GM21723 (cell line): Measurements from ENCODE around the gene GBP6.
"Not testable (repeated sequence)": the region's sequence is repeated elsewhere in the genome, so short reads cannot be mapped to it uniquely, and the experiment has no call there.

Source experiments
- ATAC-seq: cut with Tn5 transposase; IDR thresholded peaks from one replicate; pipeline ENCODE4 v1.9.1; 2021; ENCODE audit warnings: mild to moderate bottlenecking, moderate library complexity; ENCODE audit not compliant: unreplicated experiment

Gene GBP6

DNA sequence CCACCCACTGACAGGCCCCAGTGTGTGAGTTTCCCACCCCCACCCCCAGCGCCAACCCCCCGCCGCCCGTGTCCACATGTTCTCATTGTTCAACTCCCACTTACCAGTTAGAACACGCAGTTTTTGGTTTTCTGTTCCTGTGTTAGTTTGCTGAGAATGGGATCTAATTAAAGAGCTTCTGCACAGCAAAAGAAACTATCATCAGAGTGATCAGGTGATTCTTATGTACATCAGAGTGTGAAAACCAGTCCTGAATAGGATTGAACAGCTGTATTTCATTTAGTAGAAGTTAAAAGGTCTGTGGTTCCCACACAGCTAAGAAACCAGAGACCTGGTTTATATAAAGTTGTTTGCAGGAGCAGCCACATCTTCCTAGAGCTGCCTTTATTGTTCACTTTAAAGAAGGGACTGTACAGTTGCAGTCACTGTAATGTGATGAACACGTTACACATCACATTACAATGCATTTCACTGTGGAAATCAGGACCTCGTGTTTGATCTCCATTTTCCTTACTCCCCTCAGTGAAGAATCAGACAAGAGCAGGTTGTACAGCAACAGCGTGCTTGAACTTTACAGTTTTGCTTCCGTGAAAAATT, 1.2 kb downstream of the GBP6 start:
- ATAC-seq: no peak

DNA sequence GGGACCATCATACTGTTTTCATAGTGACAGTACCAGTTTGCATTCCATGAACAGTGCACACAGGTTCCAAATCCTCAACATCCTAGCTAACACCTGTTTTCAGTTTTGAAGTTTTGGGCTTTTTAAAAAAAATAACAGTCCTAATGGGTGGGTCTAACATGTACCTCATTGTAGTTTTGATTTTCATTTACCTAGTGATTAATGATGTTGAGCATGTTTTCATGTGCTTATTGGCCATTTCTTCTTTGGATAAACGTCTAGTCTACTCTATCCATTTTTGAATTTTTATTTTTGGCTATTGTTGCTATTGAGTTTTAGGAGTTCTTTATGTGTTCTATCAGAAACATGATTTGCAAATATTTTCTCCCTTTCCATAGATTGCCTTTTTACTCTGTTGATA, 3.4 kb downstream of the GBP6 start:
- ATAC-seq: no peak

DNA sequence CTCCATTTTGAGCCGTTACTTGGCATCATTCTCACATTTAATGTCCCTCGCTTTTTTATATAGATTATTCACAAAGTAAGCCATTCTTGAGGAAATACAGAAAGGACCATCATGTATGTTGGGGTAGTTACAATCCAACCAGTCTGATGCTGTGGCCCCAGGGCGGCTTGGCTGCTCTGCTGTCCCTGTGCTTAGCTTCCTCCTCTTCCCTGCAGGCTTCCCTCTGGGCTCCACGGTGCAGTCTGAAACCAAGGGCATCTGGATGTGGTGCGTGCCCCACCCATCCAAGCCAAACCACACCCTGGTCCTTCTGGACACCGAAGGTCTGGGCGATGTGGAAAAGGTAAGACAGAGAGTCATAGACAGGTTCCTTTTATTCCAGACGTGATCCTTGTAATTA, 5.5 kb downstream of the GBP6 start:
- ATAC-seq: no peak

DNA sequence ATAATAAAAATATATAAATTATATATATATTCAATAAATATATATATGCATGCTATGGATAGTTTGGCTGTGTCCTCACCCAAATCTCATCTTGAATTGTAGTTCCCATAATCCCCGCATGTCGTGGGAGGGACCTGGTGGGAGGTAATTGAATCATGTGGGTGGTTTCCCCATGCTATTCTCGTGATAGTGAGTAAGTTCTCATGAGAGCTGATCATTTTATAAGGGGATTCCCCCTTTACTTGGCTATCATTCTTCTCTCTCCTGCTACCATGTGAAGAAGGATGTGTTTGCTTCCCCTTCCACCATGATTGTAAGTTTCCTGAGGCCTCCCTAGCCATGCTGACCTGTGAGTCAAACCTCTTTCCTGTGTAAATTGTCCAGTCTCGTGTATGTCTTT, 10.0 kb downstream of the GBP6 start:
- not testable (repeated sequence) for ATAC-seq

DNA sequence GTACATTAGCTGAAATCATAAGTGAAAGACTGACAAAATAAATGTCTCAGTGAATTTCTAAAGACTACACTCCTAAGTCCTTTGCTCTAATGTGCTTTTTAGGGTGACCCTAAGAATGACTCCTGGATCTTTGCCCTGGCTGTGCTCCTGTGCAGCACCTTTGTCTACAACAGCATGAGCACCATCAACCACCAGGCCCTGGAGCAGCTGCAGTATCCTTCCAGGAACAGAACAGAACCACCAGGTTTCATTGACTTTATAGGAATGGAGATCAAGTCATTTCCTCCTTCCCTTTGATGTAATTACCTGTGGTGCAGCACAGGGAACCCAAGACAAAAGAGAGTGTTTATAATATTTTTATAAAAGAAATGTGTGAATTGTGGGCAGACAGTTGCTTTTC, 14.1 kb downstream of the GBP6 start:
- ATAC-seq: no peak

DNA sequence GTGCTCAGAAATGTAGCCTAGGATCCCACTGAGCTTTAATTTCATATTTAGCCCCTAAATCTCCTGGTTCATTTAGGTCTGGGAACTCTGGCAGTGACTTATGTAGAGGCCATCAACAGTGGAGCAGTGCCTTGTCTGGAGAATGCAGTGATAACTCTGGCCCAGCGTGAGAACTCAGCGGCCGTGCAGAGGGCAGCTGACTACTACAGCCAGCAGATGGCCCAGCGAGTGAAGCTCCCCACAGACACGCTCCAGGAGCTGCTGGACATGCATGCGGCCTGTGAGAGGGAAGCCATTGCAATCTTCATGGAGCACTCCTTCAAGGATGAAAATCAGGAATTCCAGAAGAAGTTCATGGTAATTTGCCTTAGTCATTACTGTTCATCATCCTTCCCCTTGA, 17.8 kb downstream of the GBP6 start:
- ATAC-seq: no peak

DNA sequence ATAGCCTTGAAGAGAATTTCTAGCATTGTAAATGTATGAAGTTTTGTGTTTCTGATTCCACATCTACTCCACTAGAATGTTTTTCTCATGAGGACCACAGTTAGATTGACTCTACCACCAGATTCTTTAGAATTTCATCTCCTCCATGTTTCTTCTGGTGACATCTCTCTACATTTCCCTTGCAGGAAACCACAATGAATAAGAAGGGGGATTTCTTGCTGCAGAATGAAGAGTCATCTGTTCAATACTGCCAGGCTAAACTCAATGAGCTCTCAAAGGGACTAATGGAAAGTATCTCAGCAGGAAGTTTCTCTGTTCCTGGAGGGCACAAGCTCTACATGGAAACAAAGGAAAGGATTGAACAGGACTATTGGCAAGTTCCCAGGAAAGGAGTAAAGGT, 18.6 kb downstream of the GBP6 start:
- no peak for ATAC-seq

DNA sequence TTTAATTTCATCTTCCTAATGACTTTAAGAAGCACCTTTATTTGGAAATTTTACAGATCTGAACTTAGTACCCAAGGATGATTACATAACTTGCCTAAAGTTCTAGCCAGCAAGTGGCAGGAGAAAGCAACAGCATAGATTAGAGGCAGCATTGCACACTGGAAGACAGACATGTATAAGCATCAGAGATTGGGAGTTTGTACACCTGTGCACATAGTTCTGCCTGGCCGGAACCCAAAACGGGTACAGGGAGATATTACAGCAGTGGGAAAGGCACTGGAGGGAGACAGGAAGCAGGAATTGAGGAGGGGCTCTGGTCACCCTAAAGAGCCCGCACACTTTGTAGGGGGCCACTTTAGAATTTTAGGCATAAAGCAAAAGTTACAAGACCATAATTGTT, 19.3 kb downstream of the GBP6 start:
- no peak for ATAC-seq

DNA sequence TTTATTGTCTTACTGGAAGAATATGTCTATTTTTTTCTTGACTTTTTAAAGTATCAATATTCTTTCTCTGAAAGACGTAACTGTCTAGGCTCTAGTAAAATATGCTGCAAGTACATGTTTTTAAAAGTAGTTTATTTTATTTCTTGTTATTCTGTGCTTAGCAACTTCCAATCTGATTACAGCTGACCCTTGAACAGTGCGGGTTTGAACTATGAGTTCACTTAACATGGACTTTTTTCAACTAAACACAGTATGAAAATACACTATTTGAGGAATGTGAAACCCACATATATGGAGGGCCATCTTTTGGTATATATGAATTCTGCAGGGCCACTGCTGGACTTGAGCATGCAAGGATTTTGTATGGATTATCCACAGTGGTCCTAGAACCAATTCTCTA, 26.8 kb downstream of the GBP6 start:
- no peak for ATAC-seq

DNA sequence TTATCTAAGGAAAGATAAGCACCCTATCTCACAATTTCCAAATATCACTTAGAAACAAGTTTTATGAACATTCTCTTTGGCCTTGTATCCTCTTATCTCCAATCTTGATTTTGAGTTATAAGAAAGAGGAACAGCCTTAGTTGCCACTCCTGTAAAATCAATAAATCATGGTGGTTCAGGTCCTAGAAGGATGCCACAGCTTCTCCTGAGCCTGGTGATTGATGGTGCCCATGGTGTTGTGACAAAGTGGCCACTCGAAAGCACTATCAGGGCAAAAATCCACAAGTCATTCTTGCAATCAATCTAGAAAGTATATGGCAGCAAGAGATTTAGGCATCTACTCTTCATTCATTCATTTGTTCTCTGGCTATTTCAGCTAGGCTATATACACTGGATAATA, 27.8 kb downstream of the GBP6 start:
- no peak for ATAC-seq

DNA sequence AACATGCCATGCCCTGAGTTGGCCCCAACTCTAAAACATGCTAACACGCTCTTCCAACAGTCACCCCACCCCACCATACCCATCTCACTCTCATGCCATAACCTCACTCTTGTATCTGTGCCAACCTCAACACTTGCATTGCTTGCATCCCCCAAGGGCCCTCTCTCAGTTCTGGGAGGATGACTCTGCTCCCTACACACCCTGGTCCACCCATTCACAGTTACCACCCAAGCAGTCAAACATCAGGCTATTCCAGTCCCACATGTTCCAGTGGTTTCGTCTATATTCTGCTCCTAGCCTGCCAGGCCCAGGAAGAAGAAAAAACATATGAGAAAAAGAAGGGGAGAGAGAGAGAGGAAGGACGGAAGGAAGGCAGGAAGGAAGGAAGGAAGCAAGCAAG, 31.0 kb downstream of the GBP6 start:
- ATAC-seq: no peak

DNA sequence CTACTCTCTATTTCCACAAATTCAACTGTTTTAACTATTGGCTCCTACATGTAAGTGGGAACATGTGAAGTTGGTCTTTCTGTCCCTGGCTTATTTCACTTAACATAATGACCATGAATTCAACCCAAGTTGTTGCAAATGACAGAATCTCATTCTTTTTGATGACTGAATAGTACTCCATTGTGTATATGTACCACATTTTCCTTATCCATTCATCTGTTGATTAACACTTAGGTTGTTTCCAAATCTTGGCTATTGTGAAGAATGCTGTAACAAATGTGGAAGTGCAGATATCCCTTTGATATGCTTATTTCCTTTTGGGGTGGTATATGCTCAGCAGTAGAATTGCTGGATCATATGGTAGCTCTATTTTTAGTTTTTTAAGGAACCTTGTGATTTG, 33.0 kb downstream of the GBP6 start:
- ATAC-seq: no peak

DNA sequence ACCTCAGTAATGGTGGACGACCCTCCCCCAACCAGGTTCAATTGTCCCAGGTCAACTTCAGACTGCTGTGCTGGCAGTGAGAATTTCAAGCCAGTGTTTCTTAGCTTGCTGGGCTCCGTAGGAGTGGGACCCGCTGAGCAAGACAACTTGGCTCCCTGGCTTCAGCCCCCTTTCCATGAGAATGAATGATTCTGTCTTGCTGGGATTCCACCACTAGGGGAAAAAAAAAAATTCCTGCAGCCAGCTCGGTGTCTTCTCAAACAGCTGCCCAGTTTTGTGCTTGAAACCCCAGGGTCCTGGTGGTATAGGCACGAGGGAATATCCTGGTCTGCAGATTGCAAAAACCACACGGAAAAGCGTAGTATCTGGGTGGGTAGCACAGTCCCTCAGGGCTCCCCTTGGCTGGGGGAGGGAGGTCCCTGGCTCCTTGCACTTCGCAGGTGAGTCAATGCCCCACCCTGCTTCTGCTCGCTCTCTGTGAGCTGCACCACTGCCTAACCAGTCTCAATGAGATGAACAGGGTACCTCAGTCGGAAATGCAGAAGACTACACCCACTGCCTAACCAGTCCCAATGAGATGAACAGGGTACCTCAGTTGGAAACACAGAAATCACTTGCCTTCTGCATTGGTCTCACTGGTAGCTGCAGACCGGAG, 41.5 kb downstream of the GBP6 start:
- no peak for ATAC-seq

DNA sequence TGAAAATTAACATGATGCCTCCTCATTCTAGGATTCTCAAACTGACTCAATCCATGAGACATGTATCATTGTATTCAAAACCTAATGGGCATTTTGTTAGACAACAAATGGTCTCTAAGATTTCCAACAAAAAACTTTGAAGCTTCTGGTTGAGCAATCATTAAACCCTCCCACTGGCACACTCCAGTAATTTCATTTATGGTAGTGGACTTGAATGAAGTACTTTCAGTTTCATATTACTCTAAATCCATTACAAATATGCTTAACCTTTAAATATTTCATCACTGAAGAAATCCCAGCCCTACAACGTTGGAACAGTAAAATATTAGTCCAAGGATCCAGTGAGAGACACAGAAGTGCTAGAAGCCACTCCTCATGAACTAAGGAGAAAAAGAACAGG, 43.5 kb downstream of the GBP6 start:
- ATAC-seq: no peak

DNA sequence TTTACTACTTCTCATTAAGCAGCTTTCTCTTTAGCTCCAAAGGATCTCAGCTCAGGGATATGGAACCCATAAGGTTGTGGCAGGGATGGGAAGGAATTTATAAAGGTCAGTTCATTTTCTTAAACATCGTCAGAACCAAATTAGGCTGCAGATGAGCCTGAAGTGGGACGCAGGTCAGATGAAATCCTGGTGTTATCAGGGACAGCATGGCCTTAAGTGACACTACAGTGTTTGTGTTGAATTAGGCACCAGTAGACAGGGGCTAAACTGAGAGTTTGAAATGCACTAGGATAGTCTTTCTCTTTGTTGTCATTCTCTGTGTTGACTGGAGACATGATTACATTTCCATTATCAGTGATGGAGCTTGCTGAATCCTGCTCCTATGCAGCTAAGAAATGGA, 43.9 kb downstream of the GBP6 start:
- not testable (repeated sequence) for ATAC-seq

DNA sequence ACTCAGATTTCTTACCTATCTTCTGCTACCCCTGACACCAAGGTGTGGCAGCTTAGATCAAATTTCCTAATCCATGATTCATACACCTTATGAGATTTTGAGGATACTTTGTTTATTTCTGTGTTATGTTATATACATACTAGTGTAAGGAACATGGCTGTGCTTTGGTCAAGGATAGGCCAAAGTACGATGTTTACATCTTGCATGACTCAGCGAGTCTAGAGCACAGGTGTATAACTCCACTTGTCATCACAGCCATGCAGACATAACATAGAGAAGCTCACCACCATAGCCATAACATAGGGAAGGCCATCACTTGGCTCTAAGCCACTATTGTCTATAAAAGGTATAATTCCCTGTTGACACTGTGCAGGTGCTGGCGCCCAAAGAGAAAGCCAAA, 61.2 kb downstream of the GBP6 start:
- ATAC-seq: no peak

DNA sequence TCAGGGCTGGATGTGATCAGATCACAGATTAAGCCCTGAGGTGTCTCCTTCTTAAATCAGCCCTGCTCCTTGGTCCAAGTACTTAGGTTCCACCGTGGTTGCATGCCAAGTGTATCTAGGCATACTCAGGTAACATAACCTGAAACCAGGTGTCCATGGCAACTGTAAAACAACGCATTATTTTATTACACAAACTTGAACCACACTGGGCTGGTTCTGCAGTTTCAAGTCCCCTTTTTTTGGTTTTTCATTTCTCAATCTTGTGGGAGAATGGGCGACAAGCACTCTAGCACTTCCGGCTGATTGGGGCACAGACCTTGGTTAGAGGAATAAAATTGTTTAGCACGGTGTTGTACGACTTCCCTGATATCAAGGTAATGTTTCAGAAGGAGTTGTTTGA, 65.2 kb downstream of the GBP6 start:
- peak; percentile 76 for ATAC-seq

DNA sequence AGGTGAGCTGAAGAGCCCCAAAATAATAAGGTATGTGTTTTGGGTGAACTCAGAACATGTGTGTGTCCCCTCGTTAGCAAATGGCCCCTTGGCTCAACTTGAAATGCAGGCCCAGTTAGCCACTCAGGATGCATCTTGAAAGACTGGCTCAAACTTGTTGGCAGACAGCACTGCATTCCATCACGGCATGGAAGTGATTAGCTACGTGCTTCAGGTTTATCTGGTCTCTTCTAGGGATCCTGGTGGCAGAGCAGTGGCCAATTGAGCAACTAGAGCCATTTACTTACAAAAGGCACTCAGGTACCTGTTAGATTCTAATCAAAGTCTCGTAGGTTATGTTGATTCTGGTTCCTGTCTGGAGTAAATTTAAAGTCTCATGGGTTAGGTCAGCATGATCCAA, 65.8 kb downstream of the GBP6 start:
- not testable (repeated sequence) for ATAC-seq

DNA sequence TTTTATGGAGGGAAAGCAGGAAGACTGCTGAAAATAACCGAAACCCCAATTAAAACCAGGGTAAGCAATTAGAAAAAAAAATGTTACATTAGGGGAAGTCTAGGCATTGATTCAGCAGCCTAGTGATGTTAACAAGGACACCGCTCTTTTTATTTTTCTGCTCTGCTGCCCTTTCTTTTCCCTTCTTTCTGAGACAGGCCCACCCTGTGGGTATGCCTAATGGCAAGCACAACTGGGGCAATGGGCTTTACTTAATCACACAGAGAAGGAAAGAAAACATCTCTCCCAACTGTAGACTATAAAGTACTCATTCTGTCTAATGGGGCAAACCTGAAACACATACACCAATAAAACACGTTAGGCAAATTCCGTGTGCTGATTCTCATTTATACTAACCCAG, 69.6 kb downstream of the GBP6 start:
- no peak for ATAC-seq

DNA sequence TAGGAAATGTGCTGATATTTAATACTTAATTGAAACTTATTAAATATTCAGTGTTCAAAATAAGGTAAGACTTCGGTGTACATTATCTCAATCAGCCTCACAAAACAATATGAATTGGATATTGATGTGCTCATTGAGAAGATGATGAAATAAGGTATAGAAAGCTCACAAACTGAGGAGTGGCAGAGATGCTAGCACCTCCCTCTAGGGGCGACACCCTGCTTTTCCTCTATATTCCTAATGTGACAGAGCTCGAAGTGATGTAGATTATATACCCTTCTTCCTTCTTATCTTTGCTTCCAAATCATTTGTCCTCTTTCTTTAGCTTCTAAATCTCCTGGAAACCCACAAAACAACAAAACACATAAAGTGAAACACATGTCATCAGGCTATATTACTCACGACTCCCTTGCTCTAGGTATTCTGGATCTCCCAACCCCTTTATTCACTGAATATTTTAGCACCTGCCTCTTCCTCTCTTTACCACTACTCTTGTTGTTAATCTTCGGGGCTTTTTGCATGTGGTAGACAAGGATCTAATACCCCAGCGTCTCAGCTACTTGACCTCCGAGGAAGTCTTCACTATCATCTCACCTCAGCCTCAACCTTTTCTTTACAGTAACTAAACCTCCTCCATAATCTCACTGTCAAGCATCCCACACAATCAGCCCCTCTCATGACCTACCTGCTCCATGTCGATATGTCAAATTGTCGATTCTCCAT, 70.4 kb downstream of the GBP6 start:
- ATAC-seq: not testable (repeated sequence)
